DND-41 (cell line): Measurements from ENCODE around the gene MYLK4.

Experiments used
- ATAC-seq: fragments of 200-7000 bp; cut with Tn5 transposase; 3 replicates; pipeline ENCODE4 v1.9.1; 2021; ENCODE audit warnings: low read depth; ENCODE audit not compliant: insufficient read depth
- DNase-seq: peaks from one replicate; pipeline ENCODE4 v3.0.0-alpha.2; 2020
- H2AFZ ChIP-seq: 2 replicates; pipeline ENCODE4 v1.6.0; 2012; ENCODE audit warnings: low read depth, low read length
- H3K27ac ChIP-seq: 2 replicates; pipeline ENCODE4 v1.5.1; 2012; ENCODE audit warnings: low read length, inconsistent platforms
- H3K27me3 ChIP-seq: fragments of 200-600 bp; sonication (generic); 2 replicates; pipeline ENCODE4 v1.6.0; 2012; ENCODE audit warnings: low read length, mild to moderate bottlenecking, inconsistent platforms; ENCODE audit not compliant: insufficient read depth, poor library complexity
- H3K36me3 ChIP-seq: 2 replicates; pipeline ENCODE4 v1.5.1; 2012; ENCODE audit warnings: low read length, inconsistent platforms; ENCODE audit not compliant: insufficient read depth
- H3K4me1 ChIP-seq: 2 replicates; pipeline ENCODE4 v1.5.1; 2012; ENCODE audit warnings: mild to moderate bottlenecking, low read length; ENCODE audit not compliant: insufficient read depth
- H3K4me2 ChIP-seq: 2 replicates; pipeline ENCODE4 v1.6.0; 2012; ENCODE audit warnings: mild to moderate bottlenecking, moderate library complexity, low read length, inconsistent platforms; ENCODE audit not compliant: insufficient read depth
- H3K4me3 ChIP-seq, 2 experiments: fragments of 200-600 bp in 1 of 2; shearing (Covaris generic) in 1 of 2; 2 replicates each; pipeline ENCODE4 v1.5.1; 2012 to 2016; ENCODE audit warnings: inconsistent platforms in 2 of 2, low read length in 2 of 2, mild to moderate bottlenecking in 2 of 2, low read depth in 1 of 2, moderate library complexity in 1 of 2
- H3K79me2 ChIP-seq: 2 replicates; pipeline ENCODE4 v1.6.0; 2012; ENCODE audit warnings: low read length, inconsistent platforms; ENCODE audit not compliant: insufficient read depth
- H3K9ac ChIP-seq: 2 replicates; pipeline ENCODE4 v1.6.0; 2012; ENCODE audit warnings: low read depth, mild to moderate bottlenecking, inconsistent platforms, low read length, moderate library complexity
- H3K9me3 ChIP-seq: 2 replicates; pipeline ENCODE4 v1.5.1; 2012; ENCODE audit warnings: low read length, moderate library complexity, mild to moderate bottlenecking, inconsistent platforms; ENCODE audit not compliant: insufficient read depth, severe bottlenecking
- H4K20me1 ChIP-seq: 2 replicates; pipeline ENCODE4 v1.6.0; 2012; ENCODE audit warnings: low read length; ENCODE audit not compliant: insufficient read depth
- EZH2 ChIP-seq: IDR thresholded peaks from 3 replicates; pipeline ENCODE4 v1.6.1; 2012; ENCODE audit warnings: borderline replicate concordance, low read depth, mild to moderate bottlenecking, moderate library complexity, low read length, inconsistent platforms; ENCODE audit not compliant: severe bottlenecking
- TF ChIP-seq, protein P1 (sequence below): IDR thresholded peaks from 2 replicates; pipeline ENCODE4 v1.5.1; 2012; ENCODE audit warnings: borderline replicate concordance, low read length, moderate library complexity, mild to moderate bottlenecking; ENCODE audit not compliant: poor library complexity, severe bottlenecking; ENCODE audit errors: extremely low read depth

MYLK4 gene

DNA sequence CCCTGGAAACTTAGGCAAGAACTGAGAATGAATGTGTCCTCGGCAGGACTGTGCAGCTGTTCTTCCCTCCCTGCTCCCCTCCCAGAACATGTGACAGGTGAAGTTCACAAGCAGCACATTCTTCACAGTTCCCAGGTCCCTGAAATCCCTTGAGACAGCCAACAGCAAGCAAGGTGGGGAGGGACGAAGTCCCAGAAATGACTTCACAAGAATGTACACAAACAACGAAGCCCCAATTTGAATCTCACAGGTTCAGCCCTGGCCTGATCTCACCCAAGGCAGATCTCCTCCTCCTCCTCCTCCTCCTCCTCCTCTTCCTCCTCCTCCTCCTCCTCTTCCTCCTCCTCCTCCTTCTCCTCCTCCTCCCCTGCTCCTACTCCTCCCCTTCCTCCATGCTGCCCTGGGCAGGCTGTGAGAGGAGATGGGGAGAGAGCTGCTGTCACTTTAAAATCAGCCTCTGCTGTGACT is 46.9 kb upstream of the MYLK4 start:
- no peaks in the 10 kb centered on the region for H3K36me3 ChIP-seq
- H3K4me3 ChIP-seq, result no peak overlapping the region
- ATAC-seq, result peak; percentile 27; the same call in 1 of the 3 replicates
- no peaks in the 10 kb centered on the region for H3K27me3 ChIP-seq
- no peak overlapping the region for H3K9ac ChIP-seq
- peaks cover 17% of the 10 kb centered on the region for H4K20me1 ChIP-seq
- H2AFZ ChIP-seq, result no peak overlapping the region
- no peaks in the 10 kb centered on the region for H3K79me2 ChIP-seq
- H3K4me1 ChIP-seq, result peaks cover 8% of the 10 kb centered on the region; the same call in 1 of the 2 replicates
- TF ChIP-seq EZH2, result no peak
- TF ChIP-seq, protein P1, sequence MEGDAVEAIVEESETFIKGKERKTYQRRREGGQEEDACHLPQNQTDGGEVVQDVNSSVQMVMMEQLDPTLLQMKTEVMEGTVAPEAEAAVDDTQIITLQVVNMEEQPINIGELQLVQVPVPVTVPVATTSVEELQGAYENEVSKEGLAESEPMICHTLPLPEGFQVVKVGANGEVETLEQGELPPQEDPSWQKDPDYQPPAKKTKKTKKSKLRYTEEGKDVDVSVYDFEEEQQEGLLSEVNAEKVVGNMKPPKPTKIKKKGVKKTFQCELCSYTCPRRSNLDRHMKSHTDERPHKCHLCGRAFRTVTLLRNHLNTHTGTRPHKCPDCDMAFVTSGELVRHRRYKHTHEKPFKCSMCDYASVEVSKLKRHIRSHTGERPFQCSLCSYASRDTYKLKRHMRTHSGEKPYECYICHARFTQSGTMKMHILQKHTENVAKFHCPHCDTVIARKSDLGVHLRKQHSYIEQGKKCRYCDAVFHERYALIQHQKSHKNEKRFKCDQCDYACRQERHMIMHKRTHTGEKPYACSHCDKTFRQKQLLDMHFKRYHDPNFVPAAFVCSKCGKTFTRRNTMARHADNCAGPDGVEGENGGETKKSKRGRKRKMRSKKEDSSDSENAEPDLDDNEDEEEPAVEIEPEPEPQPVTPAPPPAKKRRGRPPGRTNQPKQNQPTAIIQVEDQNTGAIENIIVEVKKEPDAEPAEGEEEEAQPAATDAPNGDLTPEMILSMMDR, result no peak
- H3K9me3 ChIP-seq, result no peaks in the 10 kb centered on the region
- no peak overlapping the region for H3K4me2 ChIP-seq
- no peak overlapping the region for H3K27ac ChIP-seq
- no peak for DNase-seq

DNA sequence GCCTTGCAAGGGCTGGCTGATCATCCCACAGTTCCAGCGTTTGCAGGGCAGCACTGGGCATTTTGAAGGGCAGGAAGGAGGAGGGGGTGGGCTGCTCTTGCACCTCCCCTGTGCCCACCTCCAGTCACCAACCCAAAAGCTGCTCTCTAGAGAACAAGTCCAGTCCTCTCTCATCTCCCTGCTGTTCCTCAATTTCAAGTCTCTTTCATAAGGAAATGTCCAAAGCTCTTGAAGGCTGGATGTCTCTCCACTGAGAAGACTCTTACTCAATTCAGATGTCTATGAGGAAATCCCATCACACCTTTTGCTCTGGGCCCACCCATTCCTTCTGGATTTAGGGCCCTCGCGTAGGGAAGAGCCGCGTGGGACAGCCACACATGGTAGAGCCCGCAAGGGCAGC is 46.1 kb upstream of the MYLK4 start:
- Histone ChIP-seq H4K20me1 (peaks cover 18% of the 10 kb centered on the region; the same call in 1 of the 2 replicates), H3K4me1 (peaks cover 8% of the 10 kb centered on the region; the same call in 1 of the 2 replicates), H3K36me3 (no peaks in the 10 kb centered on the region), H3K27me3 (no peaks in the 10 kb centered on the region), H3K4me2 (no peak overlapping the region), H3K4me3 (no peak overlapping the region), H3K9me3 (no peaks in the 10 kb centered on the region), H3K27ac (no peak overlapping the region), H2AFZ (no peak overlapping the region), H3K79me2 (no peaks in the 10 kb centered on the region), H3K9ac (no peak overlapping the region)
- TF ChIP-seq EZH2, result no peak
- TF ChIP-seq, protein P1, result no peak
- no peak for ATAC-seq
- DNase-seq, result no peak

DNA sequence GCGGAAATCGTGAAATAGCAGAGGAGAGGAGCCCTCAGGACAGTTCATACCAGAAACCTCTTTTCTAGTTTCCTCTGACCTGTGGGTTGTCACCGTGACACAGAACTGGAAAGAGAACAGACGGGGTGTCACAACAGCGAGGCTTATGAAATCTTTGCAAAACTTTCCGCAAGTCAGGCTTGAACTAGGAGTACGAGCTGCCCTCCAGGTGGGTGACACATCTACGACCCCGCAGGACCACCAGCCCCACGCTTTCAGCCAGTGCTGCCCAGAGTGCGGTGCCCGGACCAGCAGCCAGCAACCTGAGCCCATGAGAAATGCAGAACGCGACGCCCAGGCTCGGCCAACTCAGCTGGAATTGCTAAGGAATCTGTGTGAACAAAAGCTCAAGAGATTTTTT is 45.2 kb upstream of the MYLK4 start:
- Histone ChIP-seq H2AFZ (no peak overlapping the region), H3K79me2 (no peaks in the 10 kb centered on the region), H3K27me3 (no peaks in the 10 kb centered on the region), H3K4me2 (no peak overlapping the region), H3K36me3 (no peaks in the 10 kb centered on the region), H3K4me3 (no peak overlapping the region), H3K27ac (no peak overlapping the region), H3K4me1 (peaks cover 8% of the 10 kb centered on the region; the same call in 1 of the 2 replicates), H4K20me1 (peaks cover 21% of the 10 kb centered on the region; the same call in 1 of the 2 replicates), H3K9me3 (no peaks in the 10 kb centered on the region), H3K9ac (no peak overlapping the region)
- no peak for DNase-seq
- TF ChIP-seq, protein P1, result no peak
- no peak for TF ChIP-seq EZH2
- no peak for ATAC-seq
